ENCODE results near the gene POGZ. TPM values are rescaled to one million over a fixed set of nuclear protein-coding genes. Genes with fewer than 3 reads are reported as not detected.
A peak's percentile ranks its signal among the peaks of the same experiment; 100 is the strongest.

The POGZ gene
- total RNA-seq, 1 experiment from 2014 or later: 80.6 TPM

DNA sequence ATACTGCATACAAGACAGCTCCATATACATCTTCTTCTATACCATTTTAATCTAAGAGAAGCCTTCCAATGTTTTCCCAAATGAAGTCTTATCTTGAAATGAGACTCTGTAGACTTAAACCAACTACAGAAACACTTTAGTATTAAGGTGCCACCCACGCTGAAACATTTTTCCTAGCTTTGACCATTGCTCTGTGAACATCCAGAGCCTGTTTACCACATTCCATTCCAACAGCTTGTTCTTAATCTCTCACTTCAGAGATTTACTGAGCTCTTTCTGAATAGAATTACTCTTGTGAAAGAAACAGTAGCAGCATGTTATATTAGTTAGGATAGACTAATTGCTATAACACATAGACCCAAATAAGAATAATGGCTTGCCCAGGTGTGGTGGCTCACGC lies 19.6 kb upstream of the POGZ start (continued):
- no peak for TF ChIP-seq SP1 (IDR thresholded peaks at IDR 0.05; ENCODE audit: low read depth)

DNA sequence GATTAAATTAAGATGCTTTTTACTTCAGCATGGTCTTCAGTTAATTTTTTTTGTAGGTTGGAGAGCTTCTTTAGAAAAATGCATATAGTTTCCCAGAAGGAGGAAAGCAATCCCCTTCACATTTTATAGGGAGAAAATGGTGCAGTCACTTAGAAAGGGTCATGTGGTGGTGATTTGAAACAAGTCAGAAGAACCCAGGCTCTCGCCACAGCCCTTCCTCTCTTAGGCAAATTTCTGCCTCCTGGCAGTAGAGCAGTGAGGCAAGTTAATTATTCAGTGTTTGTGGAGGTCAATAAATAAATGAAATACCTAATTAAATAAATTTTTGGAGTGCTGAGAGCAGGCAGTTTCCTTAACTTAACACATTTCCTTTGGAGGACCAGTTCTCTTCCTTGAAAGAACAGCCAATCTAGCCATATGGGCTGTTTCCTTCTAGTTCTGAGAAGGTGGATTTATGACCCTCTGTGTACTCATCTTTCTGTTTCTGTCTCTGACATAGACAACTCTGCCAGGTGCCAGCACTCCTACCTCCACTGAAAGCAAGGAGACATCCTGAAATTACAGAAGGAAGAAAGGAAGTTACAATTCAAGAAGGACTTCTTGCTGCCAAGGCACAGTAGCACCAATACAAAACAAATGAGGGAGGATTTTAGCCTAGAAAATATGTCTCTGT lies 19.0 kb upstream of the POGZ start:
- Histone ChIP-seq H2AFZ (ENCODE audit: low read depth, low read length, poor library complexity, severe bottlenecking) (peak overlapping the region; percentile 92), H3K79me2 (ENCODE audit: insufficient read depth, low read length) (no peaks in the 10 kb centered on the region), H3K4me2 (ENCODE audit: low read length) (no peak overlapping the region), H4K20me1 (ENCODE audit: insufficient read depth) (no peaks in the 10 kb centered on the region), H3K27ac (ENCODE audit: low read depth, low read length) (no peak overlapping the region), H3K4me3 (replicated peaks in 1 of 2; ENCODE audit: low read depth in 1 of 2, low read length in 2 of 2) (no peak overlapping the region), H3K9me3 (ENCODE audit: control insufficient read depth in 1 of 2, insufficient read depth in 1 of 2, low read depth in 1 of 2, low read length in 2 of 2) (peaks cover 0 to 6% of the 10 kb centered on the region in 2 experiments; a peak in 2 of 4 replicates), H3K4me1 (ENCODE audit: control insufficient read depth in 1 of 2, insufficient read depth in 2 of 2, low read length in 2 of 2) (peaks cover 11 to 31% of the 10 kb centered on the region in 2 experiments), H3K27me3 (ENCODE audit: insufficient read depth, low read length) (no peaks in the 10 kb centered on the region), H3K9ac (ENCODE audit: low read length) (no peak overlapping the region), H3K9me2 (ENCODE audit: insufficient read depth) (no peaks in the 10 kb centered on the region), H3K36me3 (ENCODE audit: control insufficient read depth in 1 of 2, insufficient read depth in 2 of 2, low read length in 2 of 2) (no peaks in the 10 kb centered on the region)
- ChIA-PET RAD21 (ENCODE audit: low non-redundant PET in 1 of 2, low total read pairs in 2 of 2, uncharacterized antibody in 2 of 2, unreplicated experiment in 2 of 2) (no interaction called here), POLR2A (interaction anchor here (1.1 to 2.5 kb wide), 2 partner anchors 16 kb away, joined by 5 to 10 read pairs; no protein-coding TSS in a partner anchor), CTCF (interaction anchor here (1.1 kb wide), 1 partner anchor 257 kb away, joined by 4 read pairs; no protein-coding TSS in a partner anchor)
- ATAC-seq (no peak), DNase-seq (ENCODE audit: low read depth, low spot score) (no peak)
- TF ChIP-seq YY1 (IDR thresholded peaks at IDR 0.05; ENCODE audit: extremely low read depth, insufficient replicate concordance, low read depth, low read length): no peak
- TF ChIP-seq POLR2AphosphoS5 (IDR thresholded peaks at IDR 0.05; ENCODE audit: low read depth, low read length): no peak
- TF ChIP-seq SP1 (IDR thresholded peaks at IDR 0.05; ENCODE audit: low read depth): no peak
- no peak for TF ChIP-seq SRF (IDR thresholded peaks at IDR 0.05; ENCODE audit: low read depth)
- no peak for TF ChIP-seq EZH2 (IDR thresholded peaks at IDR 0.05)
- TF ChIP-seq, protein P1, sequence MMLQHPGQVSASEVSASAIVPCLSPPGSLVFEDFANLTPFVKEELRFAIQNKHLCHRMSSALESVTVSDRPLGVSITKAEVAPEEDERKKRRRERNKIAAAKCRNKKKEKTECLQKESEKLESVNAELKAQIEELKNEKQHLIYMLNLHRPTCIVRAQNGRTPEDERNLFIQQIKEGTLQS (IDR thresholded peaks at IDR 0.05): no peak
- no peak for TF ChIP-seq EGR1 (IDR thresholded peaks at IDR 0.05; ENCODE audit: low read depth)
- no peak for TF ChIP-seq TCF7L2 (IDR thresholded peaks at IDR 0.05; ENCODE audit: borderline replicate concordance, extremely low read depth, insufficient read depth, insufficient read length)
- TF ChIP-seq, protein P2, sequence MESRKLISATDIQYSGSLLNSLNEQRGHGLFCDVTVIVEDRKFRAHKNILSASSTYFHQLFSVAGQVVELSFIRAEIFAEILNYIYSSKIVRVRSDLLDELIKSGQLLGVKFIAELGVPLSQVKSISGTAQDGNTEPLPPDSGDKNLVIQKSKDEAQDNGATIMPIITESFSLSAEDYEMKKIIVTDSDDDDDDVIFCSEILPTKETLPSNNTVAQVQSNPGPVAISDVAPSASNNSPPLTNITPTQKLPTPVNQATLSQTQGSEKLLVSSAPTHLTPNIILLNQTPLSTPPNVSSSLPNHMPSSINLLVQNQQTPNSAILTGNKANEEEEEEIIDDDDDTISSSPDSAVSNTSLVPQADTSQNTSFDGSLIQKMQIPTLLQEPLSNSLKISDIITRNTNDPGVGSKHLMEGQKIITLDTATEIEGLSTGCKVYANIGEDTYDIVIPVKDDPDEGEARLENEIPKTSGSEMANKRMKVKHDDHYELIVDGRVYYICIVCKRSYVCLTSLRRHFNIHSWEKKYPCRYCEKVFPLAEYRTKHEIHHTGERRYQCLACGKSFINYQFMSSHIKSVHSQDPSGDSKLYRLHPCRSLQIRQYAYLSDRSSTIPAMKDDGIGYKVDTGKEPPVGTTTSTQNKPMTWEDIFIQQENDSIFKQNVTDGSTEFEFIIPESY (IDR thresholded peaks at IDR 0.05; ENCODE audit: extremely low read depth, insufficient replicate concordance, low read length): no peak
- TF ChIP-seq SIN3A (IDR thresholded peaks at IDR 0.05; ENCODE audit: low read depth): no peak
- TF ChIP-seq ZFX (IDR thresholded peaks at IDR 0.05): no peak
- TF ChIP-seq POLR2A (IDR thresholded peaks at IDR 0.05; ENCODE audit: borderline replicate concordance, extremely low read depth, insufficient read depth, insufficient read length): no peak
- TF ChIP-seq CBX3 (IDR thresholded peaks at IDR 0.05; ENCODE audit: low read depth): no peak
- TF ChIP-seq, protein P3, sequence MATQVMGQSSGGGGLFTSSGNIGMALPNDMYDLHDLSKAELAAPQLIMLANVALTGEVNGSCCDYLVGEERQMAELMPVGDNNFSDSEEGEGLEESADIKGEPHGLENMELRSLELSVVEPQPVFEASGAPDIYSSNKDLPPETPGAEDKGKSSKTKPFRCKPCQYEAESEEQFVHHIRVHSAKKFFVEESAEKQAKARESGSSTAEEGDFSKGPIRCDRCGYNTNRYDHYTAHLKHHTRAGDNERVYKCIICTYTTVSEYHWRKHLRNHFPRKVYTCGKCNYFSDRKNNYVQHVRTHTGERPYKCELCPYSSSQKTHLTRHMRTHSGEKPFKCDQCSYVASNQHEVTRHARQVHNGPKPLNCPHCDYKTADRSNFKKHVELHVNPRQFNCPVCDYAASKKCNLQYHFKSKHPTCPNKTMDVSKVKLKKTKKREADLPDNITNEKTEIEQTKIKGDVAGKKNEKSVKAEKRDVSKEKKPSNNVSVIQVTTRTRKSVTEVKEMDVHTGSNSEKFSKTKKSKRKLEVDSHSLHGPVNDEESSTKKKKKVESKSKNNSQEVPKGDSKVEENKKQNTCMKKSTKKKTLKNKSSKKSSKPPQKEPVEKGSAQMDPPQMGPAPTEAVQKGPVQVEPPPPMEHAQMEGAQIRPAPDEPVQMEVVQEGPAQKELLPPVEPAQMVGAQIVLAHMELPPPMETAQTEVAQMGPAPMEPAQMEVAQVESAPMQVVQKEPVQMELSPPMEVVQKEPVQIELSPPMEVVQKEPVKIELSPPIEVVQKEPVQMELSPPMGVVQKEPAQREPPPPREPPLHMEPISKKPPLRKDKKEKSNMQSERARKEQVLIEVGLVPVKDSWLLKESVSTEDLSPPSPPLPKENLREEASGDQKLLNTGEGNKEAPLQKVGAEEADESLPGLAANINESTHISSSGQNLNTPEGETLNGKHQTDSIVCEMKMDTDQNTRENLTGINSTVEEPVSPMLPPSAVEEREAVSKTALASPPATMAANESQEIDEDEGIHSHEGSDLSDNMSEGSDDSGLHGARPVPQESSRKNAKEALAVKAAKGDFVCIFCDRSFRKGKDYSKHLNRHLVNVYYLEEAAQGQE (IDR thresholded peaks at IDR 0.05; ENCODE audit: low read depth): no peak
- intact Hi-C loops (cut with micrococcal nuclease): no loop called here
- BruUV-seq (replicated peaks): no TSS peak

Data from HCT116 (cell line).